Endothelial cell of umbilical vein (primary cell): ENCODE measurements around the gene TOPORS. TPM values are rescaled to one million over a fixed set of nuclear protein-coding genes. Genes with fewer than 3 reads are reported as not detected.

Source experiments
- BruUV-seq: library from RNA; stranded (reverse); fragments of 400-500 nt; replicated peaks from 2 replicates; lab custom pipeline; 2021; lab: Mats Ljungman, UMichigan
- CTCF ChIA-PET: fragments of 300-600, 350-600 bp; sonication (Branson Sonifier 250); formaldehyde crosslinking; loops from one replicate; lab custom pipeline; 2021; ENCODE audit warnings: antibody characterized with exemption, inconsistent platforms; lab: Charles Lee
- POLR2A ChIA-PET: fragments of 300-600, 350-600 bp; sonication (Branson Sonifier 250); formaldehyde crosslinking; loops from one replicate; lab custom pipeline; 2021; ENCODE audit warnings: antibody characterized with exemption, inconsistent platforms; lab: Charles Lee
- DNase-seq: peaks from one replicate; pipeline ENCODE4 v3.0.0-alpha.2; 2011; ENCODE audit warnings: low read depth, low spot score
- FAIRE-seq: peaks from 2 replicates; lab custom pipeline; 2011; peaks lifted over from hg19 to GRCh38; lab: Jason Lieb, UNC
- H2AFZ ChIP-seq: 2 replicates; pipeline ENCODE4 v1.6.0; 2012; ENCODE audit warnings: low read depth, low read length, control low read depth, inconsistent platforms
- H3K27ac ChIP-seq: 2 replicates; pipeline ENCODE4 v1.5.1; 2011; ENCODE audit warnings: low read depth, mild to moderate bottlenecking, control low read depth, low read length, moderate library complexity; ENCODE audit not compliant: insufficient read depth
- H3K27me3 ChIP-seq, 2 experiments: 2 replicates each; pipeline versions ENCODE4 v1.6.0 to v1.6.1; 2011; ENCODE audit warnings: low read length in 2 of 2, mixed read lengths in 1 of 2; ENCODE audit not compliant: control insufficient read depth in 2 of 2, insufficient read depth in 2 of 2
- H3K36me3 ChIP-seq, 2 experiments: 2 replicates in 1 of 2; 3 replicates in 1 of 2; pipeline ENCODE4 v1.5.1; 2011; ENCODE audit warnings: low read length in 2 of 2, mild to moderate bottlenecking in 1 of 2, moderate library complexity in 1 of 2; ENCODE audit not compliant: control insufficient read depth in 2 of 2, insufficient read depth in 2 of 2; ENCODE audit errors: extremely low read depth in 1 of 2
- H3K4me1 ChIP-seq: 3 replicates; pipeline ENCODE4 v1.5.1; 2011; ENCODE audit warnings: mild to moderate bottlenecking, low read length; ENCODE audit not compliant: control insufficient read depth, insufficient read depth; ENCODE audit errors: extremely low read depth
- H3K4me2 ChIP-seq: 2 replicates; pipeline ENCODE4 v1.6.1; 2011; ENCODE audit warnings: low read length, control low read depth, mixed read lengths; ENCODE audit not compliant: insufficient read depth
- H3K4me3 ChIP-seq, 3 experiments: fragments of 200-600 bp in 1 of 3; sonication (generic), shearing (Covaris generic) in 1 of 3; replicated peaks in 1 of 3; 2 replicates each; pipeline ENCODE4 v1.5.1; 2011 to 2016; ENCODE audit warnings: control low read depth in 3 of 3, low read length in 3 of 3, mild to moderate bottlenecking in 2 of 3, inconsistent platforms in 1 of 3, low read depth in 1 of 3, moderate library complexity in 1 of 3; ENCODE audit not compliant: insufficient read depth in 1 of 3
- H3K79me2 ChIP-seq: 2 replicates; pipeline ENCODE4 v1.6.0; 2012; ENCODE audit warnings: low read length, inconsistent platforms; ENCODE audit not compliant: control insufficient read depth, insufficient read depth
- H3K9ac ChIP-seq: replicated peaks from 2 replicates; pipeline ENCODE3; 2011; ENCODE audit warnings: low read length, control low read depth; ENCODE audit not compliant: insufficient read depth; ENCODE audit errors: extremely low read depth
- H3K9me1 ChIP-seq: replicated peaks from 3 replicates; pipeline ENCODE4 v1.6.0; 2011; ENCODE audit warnings: mild to moderate bottlenecking, low read length; ENCODE audit not compliant: control insufficient read depth, insufficient read depth; ENCODE audit errors: extremely low read depth
- H3K9me3 ChIP-seq: replicated peaks from 2 replicates; pipeline ENCODE4 v1.5.1; 2012; ENCODE audit warnings: low read length, inconsistent platforms; ENCODE audit not compliant: control insufficient read depth, insufficient read depth
- H4K20me1 ChIP-seq: replicated peaks from 2 replicates; pipeline ENCODE3; 2011; ENCODE audit warnings: mild to moderate bottlenecking, low read length; ENCODE audit not compliant: control insufficient read depth, insufficient read depth; ENCODE audit errors: extremely low read depth
- EZH2 ChIP-seq: IDR thresholded peaks from 2 replicates; pipeline ENCODE4 v1.6.1; 2012; ENCODE audit warnings: borderline replicate concordance, low read depth, mild to moderate bottlenecking, moderate library complexity, low read length, inconsistent platforms; ENCODE audit not compliant: severe bottlenecking
- FOS ChIP-seq: IDR thresholded peaks from 2 replicates; pipeline ENCODE4 v1.6.1; 2011; ENCODE audit warnings: mild to moderate bottlenecking, low read length, moderate library complexity, borderline replicate concordance; ENCODE audit not compliant: insufficient read depth
- GATA2 ChIP-seq: IDR thresholded peaks from 2 replicates; pipeline ENCODE4 v1.7.0; 2011; ENCODE audit warnings: low read depth, mild to moderate bottlenecking, moderate library complexity, mixed read lengths, low read length; ENCODE audit not compliant: insufficient read length, insufficient read depth
- MYC ChIP-seq: IDR thresholded peaks from one replicate; pipeline ENCODE4 v1.6.1; 2011; ENCODE audit warnings: mild to moderate bottlenecking, low read depth, low read length
- POLR2AphosphoS5 ChIP-seq: IDR thresholded peaks from 2 replicates; pipeline ENCODE4 v1.6.1; 2012; ENCODE audit warnings: low read depth, mild to moderate bottlenecking, control low read depth, low read length, moderate library complexity; ENCODE audit not compliant: insufficient read depth
- dilution Hi-C: fragments of 300-500 bp; cut with MboI; formaldehyde crosslinking; loops from one replicate; pipeline ENCODE4 v1.15.0; 2019; ENCODE audit warnings: low sequenced_read_pairs; ENCODE audit not compliant: extremely low pct_ligation_motif_present
- intact Hi-C: fragments of 100-400 bp; cut with micrococcal nuclease; formaldehyde crosslinking; loops from one replicate; pipeline ENCODE4 v1.10.0; 2022
- polyA plus RNA-seq, 4 experiments: library from polyadenylated mRNA; depleted of rRNA in 3 of 4; stranded (reverse) in 3 of 4; unstranded in 1 of 4; fragments of >200 nt; gene quantifications; 2 replicates each; pipeline versions ENCODE4 v1.2.1 to v1.2.3, GENCODE V29; 2011 to 2012; ENCODE audit warnings: missing spikeins in 1 of 4
- total RNA-seq: library from RNA; stranded (reverse); gene quantifications from 2 replicates; pipeline ENCODE4 v1.2.3, GENCODE V29; 2021

The TOPORS gene
- total and polyA plus RNA-seq, 2 donors (not counting 3 experiments of a cell fraction or from before 2014, with no cell fraction given) = 6.1 to 16.2 TPM

DNA sequence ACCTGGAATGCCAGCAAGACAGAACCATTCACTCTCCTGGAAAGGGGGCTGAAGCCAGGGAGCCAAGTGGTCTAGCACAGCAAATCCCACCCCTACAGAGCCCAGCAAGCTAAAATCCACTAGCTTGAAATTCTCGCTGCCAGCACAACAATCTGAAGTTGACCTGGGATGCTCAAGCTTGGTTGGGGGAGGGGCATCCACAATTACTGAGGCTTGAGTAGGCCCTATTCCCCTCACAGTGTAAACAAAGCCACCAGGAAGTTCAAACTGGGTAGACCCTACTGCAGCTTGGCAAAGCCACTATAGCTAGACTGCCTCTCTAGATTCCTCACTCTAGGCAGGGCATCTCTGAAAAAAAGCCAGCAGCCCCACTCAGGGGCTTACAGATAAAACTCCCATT is 43.7 kb downstream of the TOPORS start:
- DNase-seq = no peak
- TF ChIP-seq POLR2AphosphoS5 = no peak
- TF ChIP-seq MYC = no peak
- TF ChIP-seq EZH2 = no peak
- no peak for TF ChIP-seq GATA2
- TF ChIP-seq FOS = no peak
- Histone ChIP-seq H3K9me1 (no peaks in the 10 kb centered on the region), H4K20me1 (no peaks in the 10 kb centered on the region), H3K9me3 (no peaks in the 10 kb centered on the region), H2AFZ (no peak overlapping the region), H3K27ac (no peak overlapping the region), H3K9ac (no peak overlapping the region), H3K4me3 (no peak overlapping the region), H3K27me3 (no peaks in the 10 kb centered on the region), H3K79me2 (peaks cover 7% of the 10 kb centered on the region), H3K4me1 (peaks cover 13% of the 10 kb centered on the region), H3K4me2 (no peak overlapping the region), H3K36me3 (no peaks in the 10 kb centered on the region)
- BruUV-seq = no TSS peak
- dilution Hi-C loops = no loop called here
- FAIRE-seq = no peak
- POLR2A ChIA-PET = no interaction called here
- CTCF ChIA-PET = interaction anchor here (0.6 to 4.1 kb wide), 7 partner anchors 11 to 130 kb away, joined by 3 to 28 read pairs (median 4); partner anchors contain the start of gene RIGI
- intact Hi-C loops = no loop called here

DNA sequence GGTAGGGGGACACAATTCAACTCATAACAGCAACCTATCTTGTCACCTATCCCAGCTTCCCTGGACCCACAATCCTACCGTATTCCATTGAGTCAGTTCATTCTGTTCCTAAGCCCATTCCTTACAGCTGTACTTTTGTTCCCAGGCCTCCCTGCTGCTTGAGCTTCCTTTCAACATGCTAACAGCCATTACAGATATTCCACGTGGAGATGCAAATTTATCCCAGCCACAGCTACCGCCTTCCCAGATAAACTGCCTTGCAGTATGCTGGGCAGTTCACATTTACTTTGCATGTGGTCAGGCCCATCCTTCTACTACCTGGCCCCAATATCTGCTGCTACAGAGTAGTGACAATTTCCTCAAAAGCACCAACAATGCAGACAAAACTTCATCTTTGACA is 49.4 kb downstream of the TOPORS start:
- Histone ChIP-seq H3K9ac (peak overlapping the region; percentile 40), H2AFZ (no peak overlapping the region), H3K36me3 (peaks cover 0 to 3% of the 10 kb centered on the region in 2 experiments), H3K79me2 (peaks cover 5% of the 10 kb centered on the region), H3K4me1 (peaks cover 48% of the 10 kb centered on the region), H3K4me3 (no peak overlapping the region), H4K20me1 (no peaks in the 10 kb centered on the region), H3K4me2 (peak overlapping the region; percentile 19), H3K27me3 (no peaks in the 10 kb centered on the region), H3K9me3 (no peaks in the 10 kb centered on the region), H3K27ac (peak overlapping the region; percentile 90), H3K9me1 (no peaks in the 10 kb centered on the region)
- DNase-seq (peak; percentile 12), FAIRE-seq (no peak)
- CTCF ChIA-PET = interaction anchor here (1.7 kb wide), 1 partner anchor 23 kb away, joined by 11 read pairs; the partner anchor contains the start of gene RIGI
- TSS peak; percentile 90 for BruUV-seq
- POLR2A ChIA-PET = interaction anchor here (1.3 kb wide), 1 partner anchor 23 kb away, joined by 5 read pairs; the partner anchor contains the start of gene RIGI
- TF ChIP-seq MYC (no peak), GATA2 (no peak), FOS (no peak)
- dilution Hi-C loops (no loop called here), intact Hi-C loops (loop anchor here (2.0 kb wide), 1 partner anchor 72 kb away; no protein-coding TSS in a partner anchor)
